Measurements from ENCODE around the gene FARSA. TPM values are rescaled to one million over a fixed set of nuclear protein-coding genes. Genes with fewer than 3 reads are reported as not detected.

Gene FARSA
- total and polyA plus RNA-seq, 2 of the 13 experiments (the other 11 are each of a cell fraction or from before 2014, with no cell fraction given), result 25.9 to 72.0 TPM

DNA sequence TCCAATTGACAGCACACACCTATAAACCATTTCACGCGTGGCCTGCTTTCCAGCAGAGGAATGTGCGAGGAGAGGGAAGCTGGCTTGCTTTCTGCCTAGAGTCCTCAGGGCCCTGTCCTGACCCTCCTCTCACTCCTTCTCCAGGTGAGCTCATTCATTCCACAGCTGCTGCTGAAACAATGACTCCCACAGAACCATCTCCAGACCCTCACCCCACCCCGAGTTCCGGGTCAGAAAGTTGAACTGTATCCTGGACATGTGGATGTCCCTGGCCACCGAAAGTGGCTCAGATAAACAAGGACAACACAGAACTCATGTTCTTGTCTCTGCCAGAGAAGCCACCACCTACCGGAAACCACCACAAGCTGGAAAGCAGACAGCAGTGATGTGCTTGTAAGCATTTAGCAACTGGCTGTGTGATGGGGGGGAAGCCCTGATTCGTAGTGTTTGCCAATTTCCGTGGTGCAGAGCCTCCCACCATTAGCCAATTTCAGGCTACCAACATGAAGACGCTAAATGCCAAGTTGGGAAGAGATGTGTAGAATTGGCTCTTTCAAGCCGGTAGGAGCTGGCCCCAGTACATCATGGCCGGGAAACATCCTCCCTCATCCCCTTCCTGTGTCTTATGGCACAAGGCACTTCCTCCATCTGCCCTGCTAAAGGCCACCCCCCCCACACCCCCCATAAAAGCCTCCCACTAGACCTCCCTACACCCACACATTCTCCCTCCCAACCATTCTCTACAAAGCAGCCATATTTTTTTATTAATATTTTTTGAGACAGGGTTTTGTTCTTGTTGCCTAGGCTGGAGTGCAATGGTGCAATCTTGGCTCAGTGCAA is 19.4 kb downstream of the FARSA start (continued):
- TF ChIP-seq TARDBP (CRISPR knock-in tag; IDR thresholded peaks at IDR 0.05), result no peak
- TF ChIP-seq NCOR1 (IDR thresholded peaks at IDR 0.05; ENCODE audit: borderline replicate concordance, low read length), result no peak
- TF ChIP-seq, protein P1, sequence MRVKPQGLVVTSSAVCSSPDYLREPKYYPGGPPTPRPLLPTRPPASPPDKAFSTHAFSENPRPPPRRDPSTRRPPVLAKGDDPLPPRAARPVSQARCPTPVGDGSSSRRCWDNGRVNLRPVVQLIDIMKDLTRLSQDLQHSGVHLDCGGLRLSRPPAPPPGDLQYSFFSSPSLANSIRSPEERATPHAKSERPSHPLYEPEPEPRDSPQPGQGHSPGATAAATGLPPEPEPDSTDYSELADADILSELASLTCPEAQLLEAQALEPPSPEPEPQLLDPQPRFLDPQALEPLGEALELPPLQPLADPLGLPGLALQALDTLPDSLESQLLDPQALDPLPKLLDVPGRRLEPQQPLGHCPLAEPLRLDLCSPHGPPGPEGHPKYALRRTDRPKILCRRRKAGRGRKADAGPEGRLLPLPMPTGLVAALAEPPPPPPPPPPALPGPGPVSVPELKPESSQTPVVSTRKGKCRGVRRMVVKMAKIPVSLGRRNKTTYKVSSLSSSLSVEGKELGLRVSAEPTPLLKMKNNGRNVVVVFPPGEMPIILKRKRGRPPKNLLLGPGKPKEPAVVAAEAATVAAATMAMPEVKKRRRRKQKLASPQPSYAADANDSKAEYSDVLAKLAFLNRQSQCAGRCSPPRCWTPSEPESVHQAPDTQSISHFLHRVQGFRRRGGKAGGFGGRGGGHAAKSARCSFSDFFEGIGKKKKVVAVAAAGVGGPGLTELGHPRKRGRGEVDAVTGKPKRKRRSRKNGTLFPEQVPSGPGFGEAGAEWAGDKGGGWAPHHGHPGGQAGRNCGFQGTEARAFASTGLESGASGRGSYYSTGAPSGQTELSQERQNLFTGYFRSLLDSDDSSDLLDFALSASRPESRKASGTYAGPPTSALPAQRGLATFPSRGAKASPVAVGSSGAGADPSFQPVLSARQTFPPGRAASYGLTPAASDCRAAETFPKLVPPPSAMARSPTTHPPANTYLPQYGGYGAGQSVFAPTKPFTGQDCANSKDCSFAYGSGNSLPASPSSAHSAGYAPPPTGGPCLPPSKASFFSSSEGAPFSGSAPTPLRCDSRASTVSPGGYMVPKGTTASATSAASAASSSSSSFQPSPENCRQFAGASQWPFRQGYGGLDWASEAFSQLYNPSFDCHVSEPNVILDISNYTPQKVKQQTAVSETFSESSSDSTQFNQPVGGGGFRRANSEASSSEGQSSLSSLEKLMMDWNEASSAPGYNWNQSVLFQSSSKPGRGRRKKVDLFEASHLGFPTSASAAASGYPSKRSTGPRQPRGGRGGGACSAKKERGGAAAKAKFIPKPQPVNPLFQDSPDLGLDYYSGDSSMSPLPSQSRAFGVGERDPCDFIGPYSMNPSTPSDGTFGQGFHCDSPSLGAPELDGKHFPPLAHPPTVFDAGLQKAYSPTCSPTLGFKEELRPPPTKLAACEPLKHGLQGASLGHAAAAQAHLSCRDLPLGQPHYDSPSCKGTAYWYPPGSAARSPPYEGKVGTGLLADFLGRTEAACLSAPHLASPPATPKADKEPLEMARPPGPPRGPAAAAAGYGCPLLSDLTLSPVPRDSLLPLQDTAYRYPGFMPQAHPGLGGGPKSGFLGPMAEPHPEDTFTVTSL (CRISPR knock-in tag; IDR thresholded peaks at IDR 0.05; ENCODE audit: borderline replicate concordance), result no peak
- no peak for TF ChIP-seq ZNF282 (IDR thresholded peaks at IDR 0.05; ENCODE audit: partially characterized antibody)
- no peak for TF ChIP-seq SUZ12 (IDR thresholded peaks at IDR 0.05; ENCODE audit: low read depth, low read length)
- no peak for TF ChIP-seq ZNF101 (CRISPR knock-in tag; IDR thresholded peaks at IDR 0.05; ENCODE audit: borderline replicate concordance, low read depth)
- TF ChIP-seq RFX1 (IDR thresholded peaks at IDR 0.05), result no peak
- no peak for TF ChIP-seq NCOA1 (CRISPR knock-in tag; IDR thresholded peaks at IDR 0.05)
- TF ChIP-seq ZNF530 (CRISPR knock-in tag; IDR thresholded peaks at IDR 0.05; ENCODE audit: low read depth), result no peak
- no peak for TF ChIP-seq ZSCAN20 (CRISPR knock-in tag; IDR thresholded peaks at IDR 0.05; ENCODE audit: borderline replicate concordance)
- TF ChIP-seq RELA (CRISPR knock-in tag; IDR thresholded peaks at IDR 0.05), result no peak
- no peak for TF ChIP-seq ZNF143 (CRISPR knock-in tag; IDR thresholded peaks at IDR 0.05)
- TF ChIP-seq, protein P2, sequence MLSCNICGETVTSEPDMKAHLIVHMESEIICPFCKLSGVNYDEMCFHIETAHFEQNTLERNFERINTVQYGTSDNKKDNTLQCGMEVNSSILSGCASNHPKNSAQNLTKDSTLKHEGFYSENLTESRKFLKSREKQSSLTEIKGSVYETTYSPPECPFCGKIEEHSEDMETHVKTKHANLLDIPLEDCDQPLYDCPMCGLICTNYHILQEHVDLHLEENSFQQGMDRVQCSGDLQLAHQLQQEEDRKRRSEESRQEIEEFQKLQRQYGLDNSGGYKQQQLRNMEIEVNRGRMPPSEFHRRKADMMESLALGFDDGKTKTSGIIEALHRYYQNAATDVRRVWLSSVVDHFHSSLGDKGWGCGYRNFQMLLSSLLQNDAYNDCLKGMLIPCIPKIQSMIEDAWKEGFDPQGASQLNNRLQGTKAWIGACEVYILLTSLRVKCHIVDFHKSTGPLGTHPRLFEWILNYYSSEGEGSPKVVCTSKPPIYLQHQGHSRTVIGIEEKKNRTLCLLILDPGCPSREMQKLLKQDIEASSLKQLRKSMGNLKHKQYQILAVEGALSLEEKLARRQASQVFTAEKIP (CRISPR knock-in tag; IDR thresholded peaks at IDR 0.05; ENCODE audit: borderline replicate concordance), result no peak
- TF ChIP-seq KDM5A (IDR thresholded peaks at IDR 0.05; ENCODE audit: borderline replicate concordance, low read length), result no peak
- no peak for TF ChIP-seq MZF1 (CRISPR knock-in tag; IDR thresholded peaks at IDR 0.05; ENCODE audit: borderline replicate concordance)
- peak; percentile 26; the same call in 1 of the 2 replicates for TF ChIP-seq ZNF614 (CRISPR knock-in tag; IDR thresholded peaks at IDR 0.05; ENCODE audit: borderline replicate concordance)
- TF ChIP-seq MYC (CRISPR knock-in tag; IDR thresholded peaks at IDR 0.05; ENCODE audit: borderline replicate concordance), result peak; percentile 57; the same call in 1 of the 2 replicates
- no peak for TF ChIP-seq ADNP (CRISPR knock-in tag; IDR thresholded peaks at IDR 0.05)
- no peak for TF ChIP-seq ZNF205 (CRISPR knock-in tag; IDR thresholded peaks at IDR 0.05)
- TF ChIP-seq, protein P3, sequence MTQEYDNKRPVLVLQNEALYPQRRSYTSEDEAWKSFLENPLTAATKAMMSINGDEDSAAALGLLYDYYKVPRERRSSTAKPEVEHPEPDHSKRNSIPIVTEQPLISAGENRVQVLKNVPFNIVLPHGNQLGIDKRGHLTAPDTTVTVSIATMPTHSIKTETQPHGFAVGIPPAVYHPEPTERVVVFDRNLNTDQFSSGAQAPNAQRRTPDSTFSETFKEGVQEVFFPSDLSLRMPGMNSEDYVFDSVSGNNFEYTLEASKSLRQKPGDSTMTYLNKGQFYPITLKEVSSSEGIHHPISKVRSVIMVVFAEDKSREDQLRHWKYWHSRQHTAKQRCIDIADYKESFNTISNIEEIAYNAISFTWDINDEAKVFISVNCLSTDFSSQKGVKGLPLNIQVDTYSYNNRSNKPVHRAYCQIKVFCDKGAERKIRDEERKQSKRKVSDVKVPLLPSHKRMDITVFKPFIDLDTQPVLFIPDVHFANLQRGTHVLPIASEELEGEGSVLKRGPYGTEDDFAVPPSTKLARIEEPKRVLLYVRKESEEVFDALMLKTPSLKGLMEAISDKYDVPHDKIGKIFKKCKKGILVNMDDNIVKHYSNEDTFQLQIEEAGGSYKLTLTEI (CRISPR knock-in tag; conservative IDR thresholded peaks at IDR 0.05), result no peak
- TF ChIP-seq HNF4G (IDR thresholded peaks at IDR 0.05; ENCODE audit: borderline replicate concordance, low read depth, low read length), result no peak
- TF ChIP-seq HNF4G (CRISPR knock-in tag; IDR thresholded peaks at IDR 0.05; ENCODE audit: borderline replicate concordance, low read depth), result no peak

All from HepG2 (cell line).